BLaER1 treated with 17β-estradiol and CSF1 and Interleukin-3, amounts not matched to agents 10 nM and 100 nM (cell line): ENCODE results near the gene TMEM69.
"Not testable (repeated sequence)": the region's sequence is repeated elsewhere in the genome, so short reads cannot be mapped to it uniquely, and the experiment has no call there.

ENCODE experiments used
- H3K27ac ChIP-seq, 11 experiments: shearing (Covaris generic); formaldehyde crosslinking; 2 replicates each; pipeline ENCODE4 v1.8.1; 2022
- H3K27me3 ChIP-seq, 11 experiments: shearing (Covaris generic); formaldehyde crosslinking; 2 replicates each; pipeline ENCODE4 v1.8.1; 2022
- H3K36me3 ChIP-seq, 11 experiments: shearing (Covaris generic); formaldehyde crosslinking; 2 replicates each; pipeline ENCODE4 v1.8.1; 2022
- H3K4me1 ChIP-seq, 10 experiments: shearing (Covaris generic); formaldehyde crosslinking; 2 replicates each; pipeline ENCODE4 v1.8.1; 2022
- H3K4me2 ChIP-seq, 11 experiments: shearing (Covaris generic); formaldehyde crosslinking; 2 replicates each; pipeline ENCODE4 v1.8.1; 2022
- H3K4me3 ChIP-seq, 10 experiments: shearing (Covaris generic); formaldehyde crosslinking; 2 replicates each; pipeline ENCODE4 v1.8.1; 2022
- H3K9ac ChIP-seq, 11 experiments: shearing (Covaris generic); formaldehyde crosslinking; 2 replicates each; pipeline ENCODE4 v1.8.1; 2022
- H3K9me3 ChIP-seq, 11 experiments: shearing (Covaris generic); formaldehyde crosslinking; replicated peaks in 1 of 11; 2 replicates each; pipeline ENCODE4 v1.8.1; 2022
- H4K20me1 ChIP-seq, 11 experiments: shearing (Covaris generic); formaldehyde crosslinking; 2 replicates each; pipeline ENCODE4 v1.8.1; 2022
- Cebpa-rat ChIP-seq, 11 experiments: shearing (Covaris generic); IDR thresholded peaks; 2 replicates each; pipeline ENCODE4 v1.8.1; 2022

TMEM69 gene

DNA sequence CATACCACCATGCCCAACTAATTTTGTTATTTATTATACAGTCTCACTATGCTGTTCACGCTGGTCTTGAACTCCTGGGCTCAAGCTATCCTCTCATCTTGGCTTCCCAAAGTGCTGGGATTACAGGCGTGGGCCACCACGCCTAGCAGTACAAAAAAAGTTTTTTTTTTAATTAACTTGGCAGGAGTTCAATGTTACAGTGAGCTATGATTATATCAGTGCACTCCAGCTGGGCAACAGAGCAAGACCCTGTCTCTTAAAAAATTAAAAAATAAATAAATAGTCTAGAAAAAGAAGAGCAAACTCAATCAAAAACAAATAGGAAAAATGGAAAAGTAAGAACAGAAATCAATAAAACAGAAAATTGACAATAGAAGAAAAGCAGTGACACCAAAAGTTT, 25.7 kb downstream of the TMEM69 start:
- no peak for TF ChIP-seq Cebpa-rat (IDR thresholded peaks at IDR 0.05)
- no peak overlapping the region for H3K27ac ChIP-seq
- H4K20me1 ChIP-seq: no peaks in the 10 kb centered on the region
- H3K9ac ChIP-seq: no peak overlapping the region
- H3K36me3 ChIP-seq: peaks cover 0 to 13% (median 0%) of the 10 kb centered on the region in 11 experiments; a peak in 3 of 22 replicates
- H3K27me3 ChIP-seq: no peaks in the 10 kb centered on the region
- H3K4me3 ChIP-seq: no peak overlapping the region
- no peaks in the 10 kb centered on the region for H3K4me1 ChIP-seq
- H3K9me3 ChIP-seq: peaks cover 0 to 3% (median under 1%) of the 10 kb centered on the region in 11 experiments; a peak in 5 of 22 replicates
- no peak overlapping the region for H3K4me2 ChIP-seq

DNA sequence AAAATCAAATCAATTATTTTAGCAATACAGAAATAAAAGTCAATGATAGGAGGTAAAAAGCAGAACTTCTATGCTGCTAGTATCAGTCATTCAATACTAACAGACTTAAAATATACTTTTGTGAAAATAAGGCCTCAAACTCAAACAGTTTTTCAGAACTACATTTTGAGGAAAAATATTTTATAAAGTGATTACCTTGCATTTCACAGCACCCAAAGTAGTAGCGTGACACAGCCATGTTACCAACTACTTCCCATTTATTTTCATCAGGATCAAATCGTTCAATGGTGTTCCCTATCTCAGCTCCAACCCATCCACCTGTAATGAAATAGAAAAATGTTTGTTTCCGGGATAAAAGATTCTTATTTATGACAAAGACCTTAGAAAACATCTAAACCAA, 28.7 kb downstream of the TMEM69 start:
- no peak for TF ChIP-seq Cebpa-rat (IDR thresholded peaks at IDR 0.05)

GRCh38 chr1:45717386-45717785, 29.4 kb downstream of the TMEM69 start:
- not testable (repeated sequence) for H3K4me1 ChIP-seq, H3K9me3 ChIP-seq, H3K27ac ChIP-seq, H3K9ac ChIP-seq, H3K4me3 ChIP-seq, H3K4me2 ChIP-seq, H3K36me3 ChIP-seq, H3K27me3 ChIP-seq, H4K20me1 ChIP-seq

More for the DNA sequence above, 28.7 kb downstream of the TMEM69 start:
- no peak overlapping the region for H3K9ac ChIP-seq
- no peak overlapping the region for H3K4me2 ChIP-seq
- H3K4me1 ChIP-seq: 0 out of 20 replicates have a peak, but pooled peaks cover 0 to 5% (median 0%) of the 10 kb centered on the region in 10 experiments
- H3K9me3 ChIP-seq: no peaks in the 10 kb centered on the region
- H3K27ac ChIP-seq: no peak overlapping the region
- no peaks in the 10 kb centered on the region for H3K27me3 ChIP-seq
- peaks cover 0 to 9% (median 0%) of the 10 kb centered on the region in 11 experiments; a peak in 2 of 22 replicates for H3K36me3 ChIP-seq
- no peak overlapping the region for H3K4me3 ChIP-seq
- H4K20me1 ChIP-seq: no peaks in the 10 kb centered on the region

DNA sequence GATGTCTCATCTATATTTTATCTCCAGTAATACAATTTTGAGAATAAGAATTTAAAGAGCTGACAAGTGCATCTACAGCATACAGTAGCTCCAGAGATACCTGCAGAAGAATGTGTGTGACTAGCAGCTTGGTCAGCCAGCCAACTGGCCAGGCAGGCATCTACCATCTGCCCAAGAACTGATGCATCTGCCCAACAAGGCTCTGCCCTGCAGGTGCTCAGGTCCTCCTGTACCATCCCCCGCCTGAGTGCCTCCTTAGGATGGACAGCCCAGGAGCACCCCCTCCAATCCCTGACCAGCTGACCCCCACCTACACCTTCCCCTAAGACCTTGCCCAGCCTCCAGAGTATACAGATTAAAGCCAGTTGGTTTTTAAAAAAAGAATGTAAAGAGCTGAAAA, 30.3 kb downstream of the TMEM69 start:
- peaks cover 0 to 7% (median 0%) of the 10 kb centered on the region in 10 experiments; a peak in 5 of 20 replicates for H3K4me1 ChIP-seq

DNA sequence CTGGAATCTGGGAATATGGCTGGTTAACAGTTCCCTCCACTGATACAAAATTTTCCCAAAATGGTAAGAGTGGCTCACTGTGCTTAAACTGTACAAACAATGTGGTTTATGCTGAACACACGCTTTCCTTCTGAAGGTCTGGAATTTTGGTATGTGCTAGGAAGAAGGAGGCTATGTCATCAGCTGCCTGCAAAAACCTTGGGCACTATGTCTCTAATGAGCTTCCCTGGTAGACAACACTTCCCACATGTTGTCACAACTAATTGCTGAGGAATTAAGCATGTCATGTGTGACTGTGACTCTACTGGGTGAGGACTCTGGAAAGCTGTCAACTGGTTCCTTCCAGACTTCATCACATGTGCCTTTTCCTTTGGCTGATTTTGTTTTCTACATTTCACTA, 33.2 kb downstream of the TMEM69 start:
- Histone ChIP-seq H3K27me3 (no peaks in the 10 kb centered on the region), H3K9ac (no peak overlapping the region), H3K4me2 (no peak overlapping the region), H3K36me3 (0 out of 22 replicates have a peak, but pooled peaks cover 0 to 2% (median 0%) of the 10 kb centered on the region in 11 experiments), H3K4me1 (peaks cover 0 to 10% (median 0%) of the 10 kb centered on the region in 10 experiments; a peak in 5 of 20 replicates), H4K20me1 (no peaks in the 10 kb centered on the region), H3K4me3 (no peak overlapping the region), H3K9me3 (no peaks in the 10 kb centered on the region), H3K27ac (no peak overlapping the region)
- TF ChIP-seq Cebpa-rat (IDR thresholded peaks at IDR 0.05): no peak

More for the DNA sequence above, 30.3 kb downstream of the TMEM69 start:
- no peak for TF ChIP-seq Cebpa-rat (IDR thresholded peaks at IDR 0.05)
- Histone ChIP-seq H4K20me1 (no peaks in the 10 kb centered on the region), H3K27ac (no peak overlapping the region), H3K9me3 (no peaks in the 10 kb centered on the region), H3K4me2 (no peak overlapping the region), H3K4me3 (no peak overlapping the region), H3K27me3 (no peaks in the 10 kb centered on the region), H3K36me3 (peaks cover 0 to 5% (median 0%) of the 10 kb centered on the region in 11 experiments; a peak in 1 of 22 replicates), H3K9ac (no peak overlapping the region)

GRCh38 chr1:45722809-45723208, 34.8 kb downstream of the TMEM69 start:
- Histone ChIP-seq H3K4me3 (no peak overlapping the region), H3K27ac (no peak overlapping the region), H3K27me3 (no peaks in the 10 kb centered on the region), H3K36me3 (peaks cover 0 to 5% (median 0%) of the 10 kb centered on the region in 11 experiments; a peak in 1 of 22 replicates), H3K4me1 (peaks cover 0 to 10% (median 0%) of the 10 kb centered on the region in 10 experiments; a peak in 5 of 20 replicates), H3K9me3 (no peaks in the 10 kb centered on the region), H3K9ac (no peak overlapping the region), H3K4me2 (0 out of 22 replicates have a peak overlapping the region, but pooled peaks of 1 of the 11 experiments have one; percentile 4), H4K20me1 (no peaks in the 10 kb centered on the region)
- TF ChIP-seq Cebpa-rat (IDR thresholded peaks at IDR 0.05): no peak

GRCh38 chr1:45723248-45723930, 35.4 kb downstream of the TMEM69 start:
- TF ChIP-seq Cebpa-rat (IDR thresholded peaks at IDR 0.05): no peak
- no peaks in the 10 kb centered on the region for H3K27me3 ChIP-seq
- no peaks in the 10 kb centered on the region for H4K20me1 ChIP-seq
- no peak overlapping the region for H3K4me3 ChIP-seq
- peaks cover 0 to 10% (median 0%) of the 10 kb centered on the region in 10 experiments; a peak in 5 of 20 replicates for H3K4me1 ChIP-seq
- H3K36me3 ChIP-seq: peaks cover 0 to 5% (median 0%) of the 10 kb centered on the region in 11 experiments; a peak in 1 of 22 replicates
- no peak overlapping the region for H3K4me2 ChIP-seq
- no peak overlapping the region for H3K9ac ChIP-seq
- H3K27ac ChIP-seq: no peak overlapping the region
- no peaks in the 10 kb centered on the region for H3K9me3 ChIP-seq

DNA sequence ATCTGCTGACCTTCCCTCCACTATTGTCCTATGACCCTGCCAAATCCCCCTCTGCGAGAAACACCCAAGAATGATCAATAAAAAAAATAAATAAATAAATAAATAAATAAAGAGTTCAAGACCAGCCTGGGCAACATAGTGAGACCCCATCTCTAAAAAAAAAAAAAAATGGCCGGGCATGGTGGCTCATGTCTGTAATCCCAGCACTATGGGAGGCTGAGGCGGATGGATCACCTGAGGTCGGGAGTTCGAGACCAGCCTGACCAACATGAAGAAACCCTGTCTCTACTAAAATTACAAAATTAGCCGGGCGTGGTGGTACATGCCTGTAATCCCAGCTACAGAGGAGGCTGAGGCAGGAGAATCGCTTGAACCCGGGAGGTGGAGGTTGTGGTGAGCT, 38.0 kb downstream of the TMEM69 start:
- peaks cover 0 to 10% (median 0%) of the 10 kb centered on the region in 10 experiments; a peak in 5 of 20 replicates for H3K4me1 ChIP-seq

GRCh38 chr1:45730075-45730779, 42.2 kb downstream of the TMEM69 start:
- TF ChIP-seq Cebpa-rat (IDR thresholded peaks at IDR 0.05): no peak
- Histone ChIP-seq H3K36me3 (peaks cover 0 to 5% (median 0%) of the 10 kb centered on the region in 11 experiments; a peak in 1 of 22 replicates), H3K4me3 (no peak overlapping the region), H3K9ac (no peak overlapping the region), H3K27ac (no peak overlapping the region), H3K9me3 (no peaks in the 10 kb centered on the region), H3K4me2 (no peak overlapping the region), H3K4me1 (peaks cover 0 to 12% (median 3%) of the 10 kb centered on the region in 10 experiments; a peak in 11 of 20 replicates), H4K20me1 (no peaks in the 10 kb centered on the region), H3K27me3 (no peaks in the 10 kb centered on the region)

More for the DNA sequence above, 38.0 kb downstream of the TMEM69 start:
- H3K9me3 ChIP-seq, H3K27ac ChIP-seq, H3K4me3 ChIP-seq, H3K27me3 ChIP-seq, H3K4me2 ChIP-seq, H3K36me3 ChIP-seq, H3K9ac ChIP-seq, H4K20me1 ChIP-seq: not testable (repeated sequence)
